NB4 (cell line): Measurements from ENCODE around the gene ALPK3.
A peak's percentile ranks its signal among the peaks of the same experiment; 100 is the strongest.

Source experiments
- DNase-seq: peaks from one replicate; pipeline ENCODE4 v3.0.0; 2010; ENCODE audit warnings: low read depth
- H3K4me3 ChIP-seq: one replicate; pipeline ENCODE4 v1.5.1; 2011; ENCODE audit warnings: mild to moderate bottlenecking, low read depth, low read length, moderate library complexity
- CTCF ChIP-seq: IDR thresholded peaks from one replicate; pipeline ENCODE4 v1.5.1; 2012; ENCODE audit warnings: low read depth, low read length
- MAX ChIP-seq: IDR thresholded peaks from 2 replicates; pipeline ENCODE4 v1.6.1; 2011; ENCODE audit warnings: low read depth, low read length
- MYC ChIP-seq: IDR thresholded peaks from 2 replicates; pipeline ENCODE4 v1.6.1; 2011; ENCODE audit warnings: low read depth, low read length
- POLR2A ChIP-seq: IDR thresholded peaks from 2 replicates; pipeline ENCODE4 v1.6.1; 2011; ENCODE audit warnings: mild to moderate bottlenecking; ENCODE audit not compliant: insufficient read length; ENCODE audit errors: extremely low read depth

The ALPK3 gene

GRCh38 chr15:84778194-84778593, 39.0 kb upstream of the ALPK3 start:
- no peak overlapping the region for H3K4me3 ChIP-seq

GRCh38 chr15:84780492-84780891, 36.7 kb upstream of the ALPK3 start:
- no peak for DNase-seq
- H3K4me3 ChIP-seq, result no peak overlapping the region
- TF ChIP-seq CTCF (no peak), MYC (no peak)

More at GRCh38 chr15:84778194-84778593, 39.0 kb upstream of the ALPK3 start:
- TF ChIP-seq CTCF, result no peak
- no peak for TF ChIP-seq MAX
- TF ChIP-seq MYC, result no peak
- TF ChIP-seq POLR2A, result no peak
- DNase-seq, result no peak

- DNase-seq, result no peak
- no peak overlapping the region for H3K4me3 ChIP-seq
- TF ChIP-seq MYC (no peak), POLR2A (no peak), CTCF (no peak), MAX (no peak)
Measured at GRCh38 chr15:84781495-84781894, 35.7 kb upstream of the ALPK3 start.

- no peak for DNase-seq
- no peak for TF ChIP-seq CTCF
- no peak for TF ChIP-seq MYC
- no peak for TF ChIP-seq POLR2A
- no peak for TF ChIP-seq MAX
- no peak overlapping the region for H3K4me3 ChIP-seq
Measured at GRCh38 chr15:84782346-84782745, 34.8 kb upstream of the ALPK3 start.

- no peak for DNase-seq
- peak; percentile 2 for TF ChIP-seq CTCF
- TF ChIP-seq MAX, result no peak
- no peak for TF ChIP-seq MYC
- H3K4me3 ChIP-seq, result no peak overlapping the region
Measured at GRCh38 chr15:84783493-84784251, 33.5 kb upstream of the ALPK3 start.

- H3K4me3 ChIP-seq, result no peak overlapping the region
- no peak for TF ChIP-seq CTCF
- no peak for TF ChIP-seq MAX
- TF ChIP-seq MYC, result no peak
- TF ChIP-seq POLR2A, result no peak
- no peak for DNase-seq
Measured at GRCh38 chr15:84784262-84784661, 32.9 kb upstream of the ALPK3 start.
